Naive thymus-derived CD4-positive, alpha-beta T cell (primary cell): Measurements from ENCODE around the gene CACNA1C. TPM values are rescaled to one million over a fixed set of nuclear protein-coding genes. Genes with fewer than 3 reads are reported as not detected.

Experiments
- ATAC-seq: fragments of 150-1000 bp; cut with Tn5 transposase; 2 replicates; pipeline ENCODE4 v1.10.0; 2021; ENCODE audit warnings: mild to moderate bottlenecking, moderate library complexity
- CTCF ChIA-PET: fragments of 350-600 bp; sonication (Branson Sonifier 250); formaldehyde crosslinking; loops from one replicate; lab custom pipeline; 2021; ENCODE audit warnings: antibody characterized with exemption; lab: Charles Lee
- POLR2A ChIA-PET: fragments of 350-600 bp; sonication (Branson Sonifier 250); formaldehyde crosslinking; loops from one replicate; lab custom pipeline; 2021; ENCODE audit warnings: antibody characterized with exemption, inconsistent platforms; lab: Charles Lee
- DNase-seq, 9 donors: peaks; one replicate each; pipeline versions ENCODE4 v3.0.0 to v3.0.0-alpha.2; 2020 to 2022; ENCODE audit warnings: mixed read lengths in 1 of 9
- H3K27ac ChIP-seq: one replicate; pipeline ENCODE4 v1.7.0; 2013; ENCODE audit warnings: mild to moderate bottlenecking, low read depth, low read length, moderate library complexity
- H3K27me3 ChIP-seq, 2 donors: one replicate each; pipeline ENCODE4 v1.7.0; 2013; ENCODE audit warnings: low read length in 2 of 2, mild to moderate bottlenecking in 2 of 2, moderate library complexity in 2 of 2; ENCODE audit not compliant: control insufficient read depth in 2 of 2, insufficient read depth in 2 of 2
- H3K36me3 ChIP-seq, 3 experiments: 1 replicate in 2 of 3; 2 replicates in 1 of 3; pipeline ENCODE4 v1.7.0; 2013; ENCODE audit warnings: low read length in 3 of 3, mild to moderate bottlenecking in 3 of 3, moderate library complexity in 1 of 3; ENCODE audit not compliant: insufficient read depth in 3 of 3, control insufficient read depth in 2 of 3
- H3K4me1 ChIP-seq, 2 donors: one replicate each; pipeline ENCODE4 v1.7.0; 2013; ENCODE audit warnings: low read length in 2 of 2, mild to moderate bottlenecking in 2 of 2, moderate library complexity in 1 of 2; ENCODE audit not compliant: control insufficient read depth in 2 of 2, insufficient read depth in 2 of 2
- H3K4me3 ChIP-seq: 2 replicates; pipeline ENCODE4 v1.7.0; 2013; ENCODE audit warnings: mild to moderate bottlenecking, low read length
- H3K9me3 ChIP-seq, 3 experiments: 1 replicate in 2 of 3; 2 replicates in 1 of 3; pipeline ENCODE4 v1.7.0; 2013; ENCODE audit warnings: low read length in 3 of 3; ENCODE audit not compliant: control insufficient read depth in 2 of 3
- H3K27ac Mint-ChIP-seq, 9 donors: one replicate each; pipeline ENCODE4 v1.8.0; 2020 to 2022; ENCODE audit warnings: mixed read lengths in 9 of 9, mild to moderate bottlenecking in 8 of 9, moderate library complexity in 5 of 9, inconsistent platforms in 2 of 9
- H3K27me3 Mint-ChIP-seq, 5 donors: one replicate each; pipeline ENCODE4 v1.8.0; 2021 to 2022; ENCODE audit warnings: mixed read lengths in 5 of 5, mild to moderate bottlenecking in 1 of 5
- H3K36me3 Mint-ChIP-seq, 5 donors: one replicate each; pipeline ENCODE4 v1.8.0; 2020 to 2022; ENCODE audit warnings: mixed read lengths in 5 of 5, mild to moderate bottlenecking in 3 of 5, inconsistent platforms in 1 of 5
- H3K4me1 Mint-ChIP-seq, 7 donors: one replicate each; pipeline ENCODE4 v1.8.0; 2020 to 2022; ENCODE audit warnings: mixed read lengths in 7 of 7, mild to moderate bottlenecking in 3 of 7, inconsistent platforms in 1 of 7
- H3K4me3 Mint-ChIP-seq, 10 donors: one replicate each; pipeline ENCODE4 v1.8.0; 2020 to 2022; ENCODE audit warnings: mild to moderate bottlenecking in 10 of 10, mixed read lengths in 10 of 10, moderate library complexity in 6 of 10, inconsistent platforms in 2 of 10
- H3K9me3 Mint-ChIP-seq, 11 donors: one replicate each; pipeline ENCODE4 v1.8.0; 2020 to 2022; ENCODE audit warnings: mixed read lengths in 11 of 11, mild to moderate bottlenecking in 4 of 11, inconsistent platforms in 1 of 11, moderate library complexity in 1 of 11
- intact Hi-C, 2 donors: fragments of 100-400 bp; cut with micrococcal nuclease; formaldehyde crosslinking; loops; one replicate each; pipeline ENCODE4 v1.15.1; 2023
- polyA plus RNA-seq, 2 donors: library from polyadenylated mRNA; unstranded; fragments of 300-500 nt; fragmentation: Illumina TruSeq; gene quantifications; one replicate each; pipeline ENCODE4 v1.2.3, GENCODE V29; 2021
- total RNA-seq, 6 experiments: library from RNA in 5 of 6; stranded (reverse) in 5 of 6; gene quantifications; 1 replicate in 5 of 6; 2 replicates in 1 of 6; pipeline ENCODE4 v1.2.3 and lab custom pipeline; 2021 to 2026

CACNA1C gene
- total and polyA plus RNA-seq, 7 experiments from 2014 or later, result 0.04 to 0.48 (median 0.08) TPM

- ChIA-PET CTCF (no interaction called here), POLR2A (no interaction called here)
- Histone ChIP-seq H3K27ac (no peak overlapping the region), H3K9me3 (no peaks in the 10 kb centered on the region), H3K27me3 (no peaks in the 10 kb centered on the region), H3K4me3 (no peak overlapping the region), H3K4me1 (no peaks in the 10 kb centered on the region), H3K36me3 (no peaks in the 10 kb centered on the region)
- Mint-ChIP-seq H3K9me3 (peaks cover 0 to 4% (median 0%) of the 10 kb centered on the region in 11 donors), H3K4me1 (no peaks in the 10 kb centered on the region), H3K4me3 (no peak overlapping the region), H3K27me3 (peaks cover 5 to 7% (median 6%) of the 10 kb centered on the region in 5 donors), H3K36me3 (no peaks in the 10 kb centered on the region), H3K27ac (no peak overlapping the region)
- intact Hi-C loops, result no loop called here
- no peak for DNase-seq
- ATAC-seq, result no peak
These were observed 431.5 kb downstream of the CACNA1C start for GRCh38 chr12:2484141-2484776.

- H3K4me3 Mint-ChIP-seq, result no peak overlapping the region
- no peaks in the 10 kb centered on the region for H3K27me3 ChIP-seq
- POLR2A ChIA-PET, result no interaction called here
- no peaks in the 10 kb centered on the region for H3K36me3 ChIP-seq
- ATAC-seq (no peak), DNase-seq (no peak)
- H3K27me3 Mint-ChIP-seq, result peaks cover 0 to 8% (median 6%) of the 10 kb centered on the region in 5 donors
- H3K36me3 Mint-ChIP-seq, result no peaks in the 10 kb centered on the region
- CTCF ChIA-PET, result no interaction called here
- H3K27ac ChIP-seq, result no peak overlapping the region
- peaks cover 0 to 4% (median 0%) of the 10 kb centered on the region in 11 donors for H3K9me3 Mint-ChIP-seq
- H3K4me3 ChIP-seq, result no peak overlapping the region
- no peaks in the 10 kb centered on the region for H3K9me3 ChIP-seq
- H3K4me1 Mint-ChIP-seq, result no peaks in the 10 kb centered on the region
- no peaks in the 10 kb centered on the region for H3K4me1 ChIP-seq
- intact Hi-C loops, result no loop called here
- no peak overlapping the region for H3K27ac Mint-ChIP-seq
These were observed 432.9 kb downstream of the CACNA1C start for GRCh38 chr12:2485681-2486080.

- H3K4me3 Mint-ChIP-seq, result no peak overlapping the region
- DNase-seq (no peak), ATAC-seq (no peak)
- Histone ChIP-seq H3K27ac (no peak overlapping the region), H3K4me3 (no peak overlapping the region), H3K4me1 (no peaks in the 10 kb centered on the region), H3K9me3 (no peaks in the 10 kb centered on the region), H3K36me3 (no peaks in the 10 kb centered on the region), H3K27me3 (no peaks in the 10 kb centered on the region)
- H3K27me3 Mint-ChIP-seq, result peaks cover 0 to 8% (median 6%) of the 10 kb centered on the region in 5 donors
- H3K36me3 Mint-ChIP-seq, result no peaks in the 10 kb centered on the region
- POLR2A ChIA-PET, result no interaction called here
- H3K4me1 Mint-ChIP-seq, result no peaks in the 10 kb centered on the region
- intact Hi-C loops, result no loop called here
- no peak overlapping the region for H3K27ac Mint-ChIP-seq
- CTCF ChIA-PET, result no interaction called here
- peaks cover 0 to under 1% (median 0%) of the 10 kb centered on the region in 11 donors for H3K9me3 Mint-ChIP-seq
These were observed 434.0 kb downstream of the CACNA1C start for GRCh38 chr12:2486796-2487195.

- H3K4me1 Mint-ChIP-seq, result no peaks in the 10 kb centered on the region
- DNase-seq (no peak), ATAC-seq (no peak)
- ChIA-PET CTCF (no interaction called here), POLR2A (no interaction called here)
- no peaks in the 10 kb centered on the region for H3K9me3 Mint-ChIP-seq
- no peak overlapping the region for H3K4me3 Mint-ChIP-seq
- no peaks in the 10 kb centered on the region for H3K36me3 Mint-ChIP-seq
- Histone ChIP-seq H3K4me3 (no peak overlapping the region), H3K27me3 (no peaks in the 10 kb centered on the region), H3K27ac (no peak overlapping the region), H3K36me3 (no peaks in the 10 kb centered on the region), H3K4me1 (no peaks in the 10 kb centered on the region), H3K9me3 (no peaks in the 10 kb centered on the region)
- H3K27ac Mint-ChIP-seq, result no peak overlapping the region
- peaks cover 0 to 8% (median 6%) of the 10 kb centered on the region in 5 donors for H3K27me3 Mint-ChIP-seq
- intact Hi-C loops, result no loop called here
These were observed 434.5 kb downstream of the CACNA1C start for GRCh38 chr12:2487278-2487677.

GRCh38 chr12:2488131-2488530, 435.3 kb downstream of the CACNA1C start:
- Mint-ChIP-seq H3K4me3 (no peak overlapping the region), H3K27me3 (peaks cover 3 to 12% (median 6%) of the 10 kb centered on the region in 5 donors), H3K4me1 (no peaks in the 10 kb centered on the region), H3K27ac (no peak overlapping the region), H3K9me3 (peaks cover 0 to 2% (median 0%) of the 10 kb centered on the region in 11 donors), H3K36me3 (no peaks in the 10 kb centered on the region)
- Histone ChIP-seq H3K27ac (no peak overlapping the region), H3K9me3 (no peaks in the 10 kb centered on the region), H3K36me3 (no peaks in the 10 kb centered on the region), H3K27me3 (no peaks in the 10 kb centered on the region), H3K4me3 (no peak overlapping the region), H3K4me1 (no peaks in the 10 kb centered on the region)
- POLR2A ChIA-PET, result no interaction called here
- CTCF ChIA-PET, result no interaction called here
- intact Hi-C loops, result no loop called here
- ATAC-seq (no peak), DNase-seq (no peak)

- DNase-seq (no peak), ATAC-seq (no peak)
- Mint-ChIP-seq H3K4me3 (no peak overlapping the region), H3K9me3 (peaks cover 0 to 3% (median 0%) of the 10 kb centered on the region in 11 donors), H3K36me3 (no peaks in the 10 kb centered on the region), H3K27me3 (peaks cover 5 to 15% (median 10%) of the 10 kb centered on the region in 5 donors), H3K27ac (no peak overlapping the region), H3K4me1 (no peaks in the 10 kb centered on the region)
- Histone ChIP-seq H3K4me3 (no peak overlapping the region), H3K4me1 (no peaks in the 10 kb centered on the region), H3K9me3 (no peaks in the 10 kb centered on the region), H3K27ac (no peak overlapping the region), H3K27me3 (no peaks in the 10 kb centered on the region), H3K36me3 (no peaks in the 10 kb centered on the region)
- intact Hi-C loops, result no loop called here
- ChIA-PET POLR2A (no interaction called here), CTCF (no interaction called here)
These were observed 435.8 kb downstream of the CACNA1C start for GRCh38 chr12:2488596-2488995.

GRCh38 chr12:2489275-2489674, 436.5 kb downstream of the CACNA1C start:
- Histone ChIP-seq H3K9me3 (no peaks in the 10 kb centered on the region), H3K4me3 (no peak overlapping the region), H3K27me3 (no peaks in the 10 kb centered on the region), H3K27ac (no peak overlapping the region), H3K4me1 (no peaks in the 10 kb centered on the region), H3K36me3 (no peaks in the 10 kb centered on the region)
- Mint-ChIP-seq H3K4me1 (no peaks in the 10 kb centered on the region), H3K27me3 (peaks cover 7 to 17% (median 13%) of the 10 kb centered on the region in 5 donors), H3K27ac (no peak overlapping the region), H3K36me3 (no peaks in the 10 kb centered on the region), H3K4me3 (no peak overlapping the region), H3K9me3 (peaks cover 0 to 3% (median 0%) of the 10 kb centered on the region in 11 donors)
- ChIA-PET POLR2A (no interaction called here), CTCF (no interaction called here)
- ATAC-seq (no peak), DNase-seq (no peak)
- intact Hi-C loops, result no loop called here
